OCI-LY7 (cell line): Measurements from ENCODE around the gene CHD3. TPM values are rescaled to one million over a fixed set of nuclear protein-coding genes. Genes with fewer than 3 reads are reported as not detected.

Source experiments
- BruUV-seq: library from RNA; stranded (reverse); fragments of 400-500 nt; replicated peaks from 2 replicates; lab custom pipeline; 2021; lab: Mats Ljungman, UMichigan
- CTCF ChIA-PET: fragments of 300-600 bp; sonication (Branson Sonifier 250); formaldehyde crosslinking; loops from one replicate; lab custom pipeline; 2022; ENCODE audit warnings: antibody characterized with exemption; ENCODE audit not compliant: unreplicated experiment; lab: Charles Lee
- POLR2A ChIA-PET: fragments of 300-600 bp; sonication (Branson Sonifier 250); formaldehyde crosslinking; loops from one replicate; lab custom pipeline; 2022; ENCODE audit warnings: antibody characterized with exemption; lab: Charles Lee
- DNase-seq: peaks from one replicate; pipeline ENCODE4 v3.0.0-alpha.2; 2015; ENCODE audit warnings: low spot score
- H2AFZ ChIP-seq: fragments of 200-600 bp; sonication (generic), shearing (Covaris generic); 2 replicates; pipeline ENCODE4 v1.6.1; 2014; ENCODE audit warnings: mild to moderate bottlenecking, antibody characterized with exemption, low read length, moderate library complexity
- H3K27ac ChIP-seq: fragments of 200-600 bp; sonication (generic); 2 replicates; pipeline ENCODE4 v1.5.1; 2014; ENCODE audit warnings: mixed run types, low read depth, mild to moderate bottlenecking, moderate library complexity, low read length, inconsistent platforms; ENCODE audit not compliant: poor library complexity, severe bottlenecking
- H3K36me3 ChIP-seq: fragments of 200-600 bp; sonication (generic); 2 replicates; pipeline ENCODE4 v1.6.1; 2014; ENCODE audit warnings: mild to moderate bottlenecking, antibody characterized with exemption, low read length, moderate library complexity, mixed read lengths; ENCODE audit not compliant: insufficient read depth
- H3K4me1 ChIP-seq: fragments of 200-600 bp; sonication (generic); 2 replicates; pipeline ENCODE4 v1.5.1; 2014; ENCODE audit warnings: mild to moderate bottlenecking, low read length; ENCODE audit not compliant: insufficient read depth, poor library complexity, severe bottlenecking
- H3K4me2 ChIP-seq: fragments of 200-600 bp; sonication (generic); 2 replicates; pipeline ENCODE4 v1.6.1; 2014; ENCODE audit warnings: mild to moderate bottlenecking, low read length
- H3K4me3 ChIP-seq: fragments of 200-600 bp; sonication (generic); 2 replicates; pipeline ENCODE4 v1.5.1; 2014; ENCODE audit warnings: mild to moderate bottlenecking, low read depth, low read length; ENCODE audit not compliant: poor library complexity, severe bottlenecking
- H3K79me2 ChIP-seq: fragments of 200-600 bp; sonication (generic); 2 replicates; pipeline ENCODE4 v1.6.1; 2016; ENCODE audit warnings: low read depth, mild to moderate bottlenecking, low read length, moderate library complexity, mixed read lengths; ENCODE audit not compliant: insufficient read depth
- H3K9me2 ChIP-seq: fragments of 200-600 bp; sonication (generic); 2 replicates; pipeline ENCODE4 v1.6.1; 2016; ENCODE audit warnings: mild to moderate bottlenecking, low read length, mixed read lengths; ENCODE audit not compliant: insufficient read depth
- H3K9me3 ChIP-seq: fragments of 200-600 bp; sonication (generic); 2 replicates; pipeline ENCODE4 v1.6.1; 2014; ENCODE audit warnings: mild to moderate bottlenecking, mixed run types, low read length, mixed read lengths
- H4K20me1 ChIP-seq: fragments of 200-600 bp; sonication (generic); 2 replicates; pipeline ENCODE4 v1.6.1; 2014; ENCODE audit warnings: mild to moderate bottlenecking, antibody characterized with exemption, low read length, moderate library complexity, mixed read lengths; ENCODE audit not compliant: insufficient read depth
- EZH2phosphoT487 ChIP-seq: fragments of 200-600 bp; sonication (generic); IDR thresholded peaks from 2 replicates; pipeline ENCODE4 v1.6.1; 2018; ENCODE audit warnings: low read depth, borderline replicate concordance, mild to moderate bottlenecking, mixed run types, antibody characterized with exemption, low read length, moderate library complexity, mixed read lengths
- intact Hi-C: fragments of 100-400 bp; cut with micrococcal nuclease; formaldehyde crosslinking; loops from one replicate; pipeline ENCODE4 v1.10.0; 2022; ENCODE audit not compliant: unreplicated experiment
- total RNA-seq, 2 experiments: library from RNA; depleted of rRNA in 1 of 2; stranded (reverse); fragments of >200 nt in 1 of 2; shearing (Covaris generic) in 1 of 2; gene quantifications; 2 replicates each; pipeline ENCODE4 v1.2.3, GENCODE V29; 2014 to 2022
- TF ChIP-seq, protein P1 (sequence below): fragments of 200-600 bp; sonication (generic); conservative IDR thresholded peaks from 2 replicates; pipeline ENCODE4 v1.5.1; 2014; ENCODE audit warnings: mild to moderate bottlenecking, antibody characterized with exemption, low read length, moderate library complexity, mixed read lengths

The CHD3 gene
- total RNA-seq, 2 experiments from 2014 or later, result 42.5 to 126 TPM

DNA sequence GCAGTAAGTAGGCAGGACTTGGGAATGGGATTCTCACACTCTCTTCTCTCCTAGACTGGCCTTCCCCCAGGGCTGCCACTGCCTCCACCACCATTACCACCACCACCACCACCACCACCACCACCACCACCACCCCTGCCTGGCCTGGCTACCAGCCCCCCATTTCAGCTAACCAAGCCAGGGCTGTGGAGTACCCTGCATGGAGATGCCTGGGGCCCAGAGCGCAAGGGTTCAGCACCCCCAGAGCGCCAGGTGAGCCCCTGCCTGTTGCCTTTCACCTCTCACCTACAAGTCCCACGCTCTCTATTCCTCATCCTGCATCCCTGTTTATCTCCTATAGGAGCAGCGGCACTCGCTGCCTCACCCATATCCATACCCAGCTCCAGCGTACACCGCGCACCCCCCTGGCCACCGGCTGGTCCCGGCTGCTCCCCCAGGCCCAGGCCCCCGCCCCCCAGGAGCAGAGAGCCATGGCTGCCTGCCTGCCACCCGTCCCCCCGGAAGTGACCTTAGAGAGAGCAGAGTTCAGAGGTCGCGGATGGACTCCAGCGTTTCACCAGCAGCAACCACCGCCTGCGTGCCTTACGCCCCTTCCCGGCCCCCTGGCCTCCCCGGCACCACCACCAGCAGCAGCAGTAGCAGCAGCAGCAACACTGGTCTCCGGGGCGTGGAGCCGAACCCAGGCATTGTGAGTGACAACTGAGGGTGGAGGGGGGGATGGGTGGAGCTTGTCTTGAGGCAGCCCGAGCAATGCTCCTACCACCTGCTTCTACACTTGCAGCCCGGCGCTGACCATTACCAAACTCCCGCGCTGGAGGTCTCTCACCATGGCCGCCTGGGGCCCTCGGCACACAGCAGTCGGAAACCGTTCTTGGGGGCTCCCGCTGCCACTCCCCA is 41.6 kb upstream of the CHD3 start:
- ChIA-PET POLR2A (interaction anchor here (0.6 to 1.0 kb wide), 2 partner anchors 9 to 10 kb away, joined by 3 read pairs; no protein-coding TSS in a partner anchor), CTCF (no interaction called here)
- H3K9me2 ChIP-seq, result no peaks in the 10 kb centered on the region
- H3K4me1 ChIP-seq, result peaks cover 25% of the 10 kb centered on the region
- H3K4me3 ChIP-seq, result no peak overlapping the region
- 0 out of 2 replicates have a peak, but pooled peaks cover 8% of the 10 kb centered on the region for H4K20me1 ChIP-seq
- intact Hi-C loops, result no loop called here
- TF ChIP-seq, protein P1, sequence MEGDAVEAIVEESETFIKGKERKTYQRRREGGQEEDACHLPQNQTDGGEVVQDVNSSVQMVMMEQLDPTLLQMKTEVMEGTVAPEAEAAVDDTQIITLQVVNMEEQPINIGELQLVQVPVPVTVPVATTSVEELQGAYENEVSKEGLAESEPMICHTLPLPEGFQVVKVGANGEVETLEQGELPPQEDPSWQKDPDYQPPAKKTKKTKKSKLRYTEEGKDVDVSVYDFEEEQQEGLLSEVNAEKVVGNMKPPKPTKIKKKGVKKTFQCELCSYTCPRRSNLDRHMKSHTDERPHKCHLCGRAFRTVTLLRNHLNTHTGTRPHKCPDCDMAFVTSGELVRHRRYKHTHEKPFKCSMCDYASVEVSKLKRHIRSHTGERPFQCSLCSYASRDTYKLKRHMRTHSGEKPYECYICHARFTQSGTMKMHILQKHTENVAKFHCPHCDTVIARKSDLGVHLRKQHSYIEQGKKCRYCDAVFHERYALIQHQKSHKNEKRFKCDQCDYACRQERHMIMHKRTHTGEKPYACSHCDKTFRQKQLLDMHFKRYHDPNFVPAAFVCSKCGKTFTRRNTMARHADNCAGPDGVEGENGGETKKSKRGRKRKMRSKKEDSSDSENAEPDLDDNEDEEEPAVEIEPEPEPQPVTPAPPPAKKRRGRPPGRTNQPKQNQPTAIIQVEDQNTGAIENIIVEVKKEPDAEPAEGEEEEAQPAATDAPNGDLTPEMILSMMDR, result no peak
- TF ChIP-seq EZH2phosphoT487, result no peak
- DNase-seq, result no peak
- H3K27ac ChIP-seq, result no peak overlapping the region
- no peak overlapping the region for H3K4me2 ChIP-seq
- H2AFZ ChIP-seq, result no peak overlapping the region
- H3K9me3 ChIP-seq, result no peaks in the 10 kb centered on the region
- H3K36me3 ChIP-seq, result peaks cover 58% of the 10 kb centered on the region
- BruUV-seq, result no TSS peak
- H3K79me2 ChIP-seq, result peaks cover 15% of the 10 kb centered on the region; the same call in 1 of the 2 replicates

- TF ChIP-seq, protein P1, result no peak
- TF ChIP-seq EZH2phosphoT487, result no peak
- Histone ChIP-seq H4K20me1 (0 out of 2 replicates have a peak, but pooled peaks cover 8% of the 10 kb centered on the region), H3K4me3 (no peak overlapping the region), H2AFZ (no peak overlapping the region), H3K4me1 (peaks cover 28% of the 10 kb centered on the region), H3K9me3 (no peaks in the 10 kb centered on the region), H3K36me3 (peaks cover 70% of the 10 kb centered on the region), H3K27ac (no peak overlapping the region), H3K79me2 (peaks cover 15% of the 10 kb centered on the region; the same call in 1 of the 2 replicates), H3K9me2 (no peaks in the 10 kb centered on the region), H3K4me2 (no peak overlapping the region)
- intact Hi-C loops, result no loop called here
- ChIA-PET CTCF (no interaction called here), POLR2A (no interaction called here)
- no TSS peak for BruUV-seq
- DNase-seq, result no peak
Measured at GRCh38 chr17:7848131-7848579, 40.4 kb upstream of the CHD3 start.

DNA sequence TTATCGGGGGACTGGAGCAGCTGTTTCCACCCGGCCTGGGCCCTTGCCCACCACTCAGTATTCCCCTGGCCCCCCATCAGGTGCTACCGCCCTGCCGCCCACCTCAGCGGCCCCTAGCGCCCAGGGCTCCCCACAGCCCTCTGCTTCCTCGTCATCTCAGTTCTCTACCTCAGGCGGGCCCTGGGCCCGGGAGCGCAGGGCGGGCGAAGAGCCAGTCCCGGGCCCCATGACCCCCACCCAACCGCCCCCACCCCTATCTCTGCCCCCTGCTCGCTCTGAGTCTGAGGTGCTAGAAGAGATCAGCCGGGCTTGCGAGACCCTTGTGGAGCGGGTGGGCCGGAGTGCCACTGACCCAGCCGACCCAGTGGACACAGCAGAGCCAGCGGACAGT is 39.9 kb upstream of the CHD3 start:
- TF ChIP-seq EZH2phosphoT487, result no peak
- TF ChIP-seq, protein P1, result no peak
- peaks cover 75% of the 10 kb centered on the region for H3K36me3 ChIP-seq
- intact Hi-C loops, result no loop called here
- no peak overlapping the region for H3K4me2 ChIP-seq
- H4K20me1 ChIP-seq, result 0 out of 2 replicates have a peak, but pooled peaks cover 8% of the 10 kb centered on the region
- no peaks in the 10 kb centered on the region for H3K9me2 ChIP-seq
- H2AFZ ChIP-seq, result no peak overlapping the region
- H3K79me2 ChIP-seq, result peaks cover 15% of the 10 kb centered on the region; the same call in 1 of the 2 replicates
- ChIA-PET CTCF (no interaction called here), POLR2A (no interaction called here)
- no peaks in the 10 kb centered on the region for H3K9me3 ChIP-seq
- H3K4me3 ChIP-seq, result no peak overlapping the region
- no peak for DNase-seq
- peaks cover 28% of the 10 kb centered on the region for H3K4me1 ChIP-seq
- no TSS peak for BruUV-seq
- no peak overlapping the region for H3K27ac ChIP-seq
